Keratinocyte (primary cell): Measurements from ENCODE around the gene ZNF830. TPM values are rescaled to one million over a fixed set of nuclear protein-coding genes. Genes with fewer than 3 reads are reported as not detected.

Experiments used
- DNase-seq: peaks from one replicate; pipeline ENCODE4 v3.0.0-alpha.2; 2011; ENCODE audit warnings: low read depth, missing footprints, low spot score
- FAIRE-seq: peaks from 2 replicates; lab custom pipeline; 2011; peaks lifted over from hg19 to GRCh38; lab: Jason Lieb, UNC
- H2AFZ ChIP-seq: 2 replicates; pipeline ENCODE4 v1.6.0; 2012; ENCODE audit warnings: low read length, control low read depth, inconsistent platforms; ENCODE audit not compliant: control insufficient read depth
- H3K27ac ChIP-seq: 2 replicates; pipeline ENCODE4 v1.5.1; 2011; ENCODE audit warnings: low read length; ENCODE audit not compliant: control insufficient read depth, insufficient read depth
- H3K27me3 ChIP-seq: 3 replicates; pipeline ENCODE4 v1.6.0; 2011; ENCODE audit warnings: low read length; ENCODE audit not compliant: control insufficient read depth, insufficient read depth; ENCODE audit errors: extremely low read depth
- H3K36me3 ChIP-seq, 2 experiments: 2 replicates in 1 of 2; 3 replicates in 1 of 2; pipeline ENCODE4 v1.5.1; 2011; ENCODE audit warnings: low read length in 2 of 2, mild to moderate bottlenecking in 1 of 2; ENCODE audit not compliant: control insufficient read depth in 2 of 2, insufficient read depth in 2 of 2; ENCODE audit errors: extremely low read depth in 1 of 2
- H3K4me1 ChIP-seq: 3 replicates; pipeline ENCODE4 v1.5.1; 2011; ENCODE audit warnings: low read length; ENCODE audit not compliant: control insufficient read depth, insufficient read depth; ENCODE audit errors: extremely low read depth
- H3K4me2 ChIP-seq: 3 replicates; pipeline ENCODE4 v1.6.0; 2011; ENCODE audit warnings: low read depth, low read length; ENCODE audit not compliant: control insufficient read depth, insufficient read depth; ENCODE audit errors: extremely low read depth
- H3K4me3 ChIP-seq, 3 experiments: fragments of 200-600 bp in 1 of 3; sonication (generic) in 1 of 3; 2 replicates in 2 of 3; 3 replicates in 1 of 3; pipeline ENCODE4 v1.5.1; 2011 to 2016; ENCODE audit warnings: low read length in 3 of 3, mild to moderate bottlenecking in 3 of 3, control low read depth in 2 of 3, inconsistent platforms in 1 of 3, low read depth in 1 of 3, mixed read lengths in 1 of 3, mixed run types in 1 of 3, moderate library complexity in 1 of 3; ENCODE audit not compliant: control insufficient read depth in 2 of 3, insufficient read depth in 2 of 3; ENCODE audit errors: extremely low read depth in 1 of 3
- H3K79me2 ChIP-seq: 2 replicates; pipeline ENCODE4 v1.6.0; 2012; ENCODE audit warnings: low read length; ENCODE audit not compliant: control insufficient read depth, insufficient read depth
- H3K9ac ChIP-seq: 3 replicates; pipeline ENCODE4 v1.6.0; 2011; ENCODE audit warnings: low read length; ENCODE audit not compliant: control insufficient read depth, insufficient read depth; ENCODE audit errors: extremely low read depth
- H3K9me1 ChIP-seq: 3 replicates; pipeline ENCODE4 v1.6.0; 2011; ENCODE audit warnings: low read length; ENCODE audit not compliant: control insufficient read depth, insufficient read depth; ENCODE audit errors: extremely low read depth
- H3K9me3 ChIP-seq: 2 replicates; pipeline ENCODE4 v1.5.1; 2012; ENCODE audit warnings: low read depth, low read length; ENCODE audit not compliant: control insufficient read depth
- H4K20me1 ChIP-seq: 3 replicates; pipeline ENCODE4 v1.6.0; 2011; ENCODE audit warnings: low read length; ENCODE audit not compliant: control insufficient read depth, insufficient read depth; ENCODE audit errors: extremely low read depth
- CTCF ChIP-seq, 3 experiments: IDR thresholded peaks in 1 of 3; conservative IDR thresholded peaks in 1 of 3; optimal IDR thresholded peaks in 1 of 3; 2 replicates in 2 of 3; 3 replicates in 1 of 3; pipeline versions ENCODE3 to v1.5.1; 2011; ENCODE audit warnings: low read length in 3 of 3, mild to moderate bottlenecking in 3 of 3, moderate library complexity in 2 of 3, control low read depth in 1 of 3, inconsistent platforms in 1 of 3; ENCODE audit not compliant: insufficient read depth in 2 of 3; ENCODE audit errors: extremely low read depth in 1 of 3
- EZH2 ChIP-seq: IDR thresholded peaks from one replicate; pipeline ENCODE4 v1.6.1; 2012; ENCODE audit warnings: inconsistent platforms, mild to moderate bottlenecking, low read length, moderate library complexity
- dilution Hi-C: fragments of 300-500 bp; cut with MboI; formaldehyde crosslinking; loops from one replicate; pipeline ENCODE4 v1.7.0; 2020; ENCODE audit warnings: low sequenced_read_pairs; ENCODE audit not compliant: extremely low pct_ligation_motif_present
- polyA plus RNA-seq, 5 experiments: library from polyadenylated mRNA; depleted of rRNA in 3 of 5; stranded (reverse) in 3 of 5; stranded (forward) in 1 of 5; unstranded in 1 of 5; fragments of >200 nt; gene quantifications; 1 replicate in 1 of 5; 2 replicates in 3 of 5; 3 replicates in 1 of 5; pipeline versions ENCODE4 v1.2.1 to v1.2.3, GENCODE V29; 2011 to 2012; ENCODE audit warnings: missing spikeins in 2 of 5, low read depth in 1 of 5, low replicate concordance in 1 of 5

Gene ZNF830
- polyA plus RNA-seq, 1 donor (not counting 4 experiments of a cell fraction or from before 2014, with no cell fraction given), result 10.3 TPM

GRCh38 chr17:34987232-34987631, 25.9 kb downstream of the ZNF830 start:
- Histone ChIP-seq H2AFZ (no peak overlapping the region), H3K36me3 (peaks cover 13 to 15% of the 10 kb centered on the region in 2 experiments), H3K9me3 (no peaks in the 10 kb centered on the region), H3K9ac (no peak overlapping the region), H3K79me2 (peaks cover 7% of the 10 kb centered on the region), H3K4me2 (no peak overlapping the region), H3K9me1 (no peaks in the 10 kb centered on the region), H3K27me3 (no peaks in the 10 kb centered on the region), H4K20me1 (no peaks in the 10 kb centered on the region), H3K4me1 (no peaks in the 10 kb centered on the region), H3K27ac (no peak overlapping the region), H3K4me3 (no peak overlapping the region)
- TF ChIP-seq EZH2 (no peak), CTCF (optimal IDR thresholded peaks at IDR 0.05 in 1 of 3, IDR thresholded peaks at IDR 0.05 in 1 of 3, conservative IDR thresholded peaks at IDR 0.05 in 1 of 3; ENCODE audit: extremely low read depth in 1 of 3, insufficient read depth in 2 of 3, low read length in 3 of 3) (no peak)
- FAIRE-seq (no peak), DNase-seq (no peak)
- dilution Hi-C loops, result no loop called here

GRCh38 chr17:34988644-34989043, 27.3 kb downstream of the ZNF830 start:
- Histone ChIP-seq H4K20me1 (no peaks in the 10 kb centered on the region), H3K4me2 (no peak overlapping the region), H3K4me1 (no peaks in the 10 kb centered on the region), H3K27ac (no peak overlapping the region), H3K36me3 (peaks cover 18 to 22% of the 10 kb centered on the region in 2 experiments), H3K9me3 (no peaks in the 10 kb centered on the region), H3K4me3 (no peak overlapping the region), H3K9me1 (no peaks in the 10 kb centered on the region), H3K9ac (no peak overlapping the region), H3K79me2 (no peaks in the 10 kb centered on the region), H2AFZ (no peak overlapping the region), H3K27me3 (no peaks in the 10 kb centered on the region)
- TF ChIP-seq CTCF (optimal IDR thresholded peaks at IDR 0.05 in 1 of 3, IDR thresholded peaks at IDR 0.05 in 1 of 3, conservative IDR thresholded peaks at IDR 0.05 in 1 of 3; ENCODE audit: extremely low read depth in 1 of 3, insufficient read depth in 2 of 3, low read length in 3 of 3) (no peak), EZH2 (no peak)
- dilution Hi-C loops, result no loop called here
- FAIRE-seq (no peak), DNase-seq (no peak)
